Liver (tissue), 9 donors: Measurements from ENCODE around the gene MAP1LC3B. TPM values are rescaled to one million over a fixed set of nuclear protein-coding genes. Genes with fewer than 3 reads are reported as not detected.

ENCODE experiments used
- DNase-seq: peaks from one replicate; pipeline ENCODE4 v3.0.0-alpha.2; 2017; ENCODE audit warnings: low spot score
- H3K27ac ChIP-seq, 2 donors: one replicate each; pipeline ENCODE4 v1.7.0; 2013; ENCODE audit warnings: inconsistent platforms in 2 of 2, low read length in 2 of 2, control low read depth in 1 of 2, low read depth in 1 of 2, mild to moderate bottlenecking in 1 of 2
- H3K27me3 ChIP-seq, 4 donors: one replicate each; pipeline versions ENCODE4 v1.6.1 to v1.7.0; 2013; ENCODE audit warnings: low read length in 3 of 4, inconsistent platforms in 1 of 4, mild to moderate bottlenecking in 1 of 4, moderate library complexity in 1 of 4; ENCODE audit not compliant: control insufficient read depth in 4 of 4, insufficient read depth in 4 of 4
- H3K36me3 ChIP-seq, 4 donors: one replicate each; pipeline versions ENCODE4 v1.6.1 to v1.7.0; 2013; ENCODE audit warnings: low read length in 3 of 4, mild to moderate bottlenecking in 3 of 4, low read depth in 1 of 4, moderate library complexity in 1 of 4; ENCODE audit not compliant: control insufficient read depth in 4 of 4, insufficient read depth in 3 of 4
- H3K4me1 ChIP-seq, 4 donors: one replicate each; pipeline versions ENCODE4 v1.6.1 to v1.7.0; 2013; ENCODE audit warnings: low read length in 3 of 4, mild to moderate bottlenecking in 3 of 4, moderate library complexity in 1 of 4; ENCODE audit not compliant: control insufficient read depth in 4 of 4, insufficient read depth in 4 of 4
- H3K4me3 ChIP-seq, 3 donors: one replicate each; pipeline versions ENCODE4 v1.6.1 to v1.7.0; 2013; ENCODE audit warnings: low read length in 3 of 3, control low read depth in 1 of 3, low read depth in 1 of 3, mild to moderate bottlenecking in 1 of 3
- H3K9ac ChIP-seq, 2 donors: one replicate each; pipeline ENCODE4 v1.7.0; 2013; ENCODE audit warnings: low read length in 2 of 2, mild to moderate bottlenecking in 2 of 2, moderate library complexity in 2 of 2, control low read depth in 1 of 2, low read depth in 1 of 2
- H3K9me3 ChIP-seq, 4 donors: one replicate each; pipeline versions ENCODE4 v1.6.1 to v1.7.0; 2013; ENCODE audit warnings: low read length in 3 of 4; ENCODE audit not compliant: control insufficient read depth in 4 of 4
- EGR1 ChIP-seq, 2 donors: IDR thresholded peaks; 2 replicates each; pipeline ENCODE4 v1.6.1; 2016 to 2018; ENCODE audit warnings: antibody characterized with exemption in 2 of 2, low read depth in 2 of 2
- FOXA1 ChIP-seq: IDR thresholded peaks from 2 replicates; pipeline ENCODE4 v1.6.1; 2016; ENCODE audit warnings: antibody characterized with exemption
- HNF4A ChIP-seq, 2 donors: conservative IDR thresholded peaks; 2 replicates each; pipeline ENCODE4 v1.6.1; 2016; ENCODE audit warnings: antibody characterized with exemption in 2 of 2, mild to moderate bottlenecking in 2 of 2
- HNF4G ChIP-seq: IDR thresholded peaks from 2 replicates; pipeline ENCODE4 v1.6.1; 2016; ENCODE audit warnings: antibody characterized with exemption
- JUND ChIP-seq, 2 donors: IDR thresholded peaks; 2 replicates each; pipeline ENCODE4 v1.6.1; 2016; ENCODE audit warnings: antibody characterized with exemption in 2 of 2
- RAD21 ChIP-seq, 2 donors: IDR thresholded peaks; 2 replicates each; pipeline ENCODE4 v1.6.1; 2016; ENCODE audit warnings: antibody characterized with exemption in 2 of 2, mild to moderate bottlenecking in 2 of 2
- SP1 ChIP-seq: IDR thresholded peaks from 2 replicates; pipeline ENCODE4 v1.6.1; 2018; ENCODE audit warnings: antibody characterized with exemption, mild to moderate bottlenecking
- WGBS: extraction: QIAGEN DNeasy Blood & Tissue Kit; methylation state at CpG from one replicate; pipeline ENCODE4 v1.1.7; 2013; 5-methylcytosine and 5-hydroxymethylcytosine counted together
- polyA plus RNA-seq, 2 donors: library from polyadenylated mRNA; stranded (reverse) in 1 of 2; unstranded in 1 of 2; fragments of 200-250 nt in 1 of 2; fragments of >200 nt in 1 of 2; fragmentation: Nextera tagmentation in 1 of 2; extraction: Ambion mirVana in 1 of 2; gene quantifications; one replicate each; pipeline versions ENCODE4 v1.2.1 to v1.2.3, GENCODE V29; 2013 to 2015
- total RNA-seq, 2 donors: library from RNA; depleted of rRNA; stranded (reverse); fragments of >200 nt; gene quantifications; one replicate each; pipeline ENCODE4 v1.2.3, GENCODE V29; 2014
- TF ChIP-seq, protein P1 (sequence below): IDR thresholded peaks from 2 replicates; pipeline ENCODE4 v1.6.1; 2016; ENCODE audit warnings: antibody characterized with exemption, mild to moderate bottlenecking
- TF ChIP-seq, protein P2 (sequence below): IDR thresholded peaks from 2 replicates; pipeline ENCODE4 v1.6.1; 2016; ENCODE audit warnings: antibody characterized with exemption
- TF ChIP-seq, protein P3 (sequence below): IDR thresholded peaks from 2 replicates; pipeline ENCODE4 v1.6.1; 2016; ENCODE audit warnings: antibody characterized with exemption
- donor health status: healthy.
- donor health status: healthy.
- donor health status: healthy.
- donor health status: healthy.
- donor health status: healthy.

The MAP1LC3B gene
- total and polyA plus RNA-seq, 4 donors: 10.3 to 36.3 (median 15.7) TPM

DNA sequence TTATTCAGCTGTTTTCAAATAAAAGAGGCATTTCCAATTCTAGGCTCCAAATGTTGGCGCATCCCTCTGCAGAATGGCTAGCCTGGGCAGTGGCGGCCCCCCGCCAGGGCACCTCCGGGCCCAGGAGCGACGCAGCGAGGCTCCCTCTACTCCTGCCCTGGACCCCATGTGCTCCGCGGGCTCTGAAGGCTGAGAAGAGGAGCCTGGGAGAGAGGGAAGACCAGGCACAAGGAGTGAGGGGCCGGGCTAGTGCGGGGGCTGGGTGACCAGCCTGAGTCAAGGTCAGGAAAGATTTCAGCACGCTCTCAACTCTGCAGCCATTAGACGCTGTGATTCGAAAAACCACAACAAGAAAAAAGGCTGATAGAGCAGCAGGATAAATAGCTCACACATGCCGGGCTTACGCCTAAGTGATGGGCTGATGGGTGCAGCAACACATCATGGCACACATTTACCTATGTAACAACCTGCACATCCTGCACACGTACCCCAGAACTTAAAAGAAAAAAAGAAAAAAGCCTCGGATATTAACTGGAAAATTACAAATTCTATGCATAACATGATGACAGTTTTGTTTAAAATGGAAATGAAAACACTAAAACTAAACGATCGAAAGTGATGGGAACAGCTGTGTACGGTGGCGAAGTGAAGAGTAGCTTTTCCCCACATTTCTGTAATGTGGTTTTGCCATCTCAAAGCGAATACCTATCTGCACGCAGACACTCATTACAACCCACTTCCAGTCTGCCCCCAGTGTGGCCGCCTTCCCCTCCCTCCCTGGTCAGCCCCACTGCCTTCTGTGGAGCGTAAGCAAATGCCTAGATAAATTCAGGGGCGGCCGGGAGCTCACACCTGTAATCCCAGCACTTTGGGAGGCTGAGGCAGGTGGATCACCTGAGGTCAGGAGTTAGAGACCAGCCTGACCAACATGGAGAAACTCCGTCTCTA, 44.4 kb downstream of the MAP1LC3B start (continued):
- TF ChIP-seq, protein P1, sequence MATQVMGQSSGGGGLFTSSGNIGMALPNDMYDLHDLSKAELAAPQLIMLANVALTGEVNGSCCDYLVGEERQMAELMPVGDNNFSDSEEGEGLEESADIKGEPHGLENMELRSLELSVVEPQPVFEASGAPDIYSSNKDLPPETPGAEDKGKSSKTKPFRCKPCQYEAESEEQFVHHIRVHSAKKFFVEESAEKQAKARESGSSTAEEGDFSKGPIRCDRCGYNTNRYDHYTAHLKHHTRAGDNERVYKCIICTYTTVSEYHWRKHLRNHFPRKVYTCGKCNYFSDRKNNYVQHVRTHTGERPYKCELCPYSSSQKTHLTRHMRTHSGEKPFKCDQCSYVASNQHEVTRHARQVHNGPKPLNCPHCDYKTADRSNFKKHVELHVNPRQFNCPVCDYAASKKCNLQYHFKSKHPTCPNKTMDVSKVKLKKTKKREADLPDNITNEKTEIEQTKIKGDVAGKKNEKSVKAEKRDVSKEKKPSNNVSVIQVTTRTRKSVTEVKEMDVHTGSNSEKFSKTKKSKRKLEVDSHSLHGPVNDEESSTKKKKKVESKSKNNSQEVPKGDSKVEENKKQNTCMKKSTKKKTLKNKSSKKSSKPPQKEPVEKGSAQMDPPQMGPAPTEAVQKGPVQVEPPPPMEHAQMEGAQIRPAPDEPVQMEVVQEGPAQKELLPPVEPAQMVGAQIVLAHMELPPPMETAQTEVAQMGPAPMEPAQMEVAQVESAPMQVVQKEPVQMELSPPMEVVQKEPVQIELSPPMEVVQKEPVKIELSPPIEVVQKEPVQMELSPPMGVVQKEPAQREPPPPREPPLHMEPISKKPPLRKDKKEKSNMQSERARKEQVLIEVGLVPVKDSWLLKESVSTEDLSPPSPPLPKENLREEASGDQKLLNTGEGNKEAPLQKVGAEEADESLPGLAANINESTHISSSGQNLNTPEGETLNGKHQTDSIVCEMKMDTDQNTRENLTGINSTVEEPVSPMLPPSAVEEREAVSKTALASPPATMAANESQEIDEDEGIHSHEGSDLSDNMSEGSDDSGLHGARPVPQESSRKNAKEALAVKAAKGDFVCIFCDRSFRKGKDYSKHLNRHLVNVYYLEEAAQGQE: no peak
- TF ChIP-seq HNF4A (conservative IDR thresholded peaks at IDR 0.05) (no peak), FOXA1 (no peak), JUND (IDR thresholded peaks at IDR 0.05) (no peak), EGR1 (IDR thresholded peaks at IDR 0.05; ENCODE audit: low read depth in 2 of 2) (no peak)
- TF ChIP-seq, protein P2, sequence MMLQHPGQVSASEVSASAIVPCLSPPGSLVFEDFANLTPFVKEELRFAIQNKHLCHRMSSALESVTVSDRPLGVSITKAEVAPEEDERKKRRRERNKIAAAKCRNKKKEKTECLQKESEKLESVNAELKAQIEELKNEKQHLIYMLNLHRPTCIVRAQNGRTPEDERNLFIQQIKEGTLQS: no peak

DNA sequence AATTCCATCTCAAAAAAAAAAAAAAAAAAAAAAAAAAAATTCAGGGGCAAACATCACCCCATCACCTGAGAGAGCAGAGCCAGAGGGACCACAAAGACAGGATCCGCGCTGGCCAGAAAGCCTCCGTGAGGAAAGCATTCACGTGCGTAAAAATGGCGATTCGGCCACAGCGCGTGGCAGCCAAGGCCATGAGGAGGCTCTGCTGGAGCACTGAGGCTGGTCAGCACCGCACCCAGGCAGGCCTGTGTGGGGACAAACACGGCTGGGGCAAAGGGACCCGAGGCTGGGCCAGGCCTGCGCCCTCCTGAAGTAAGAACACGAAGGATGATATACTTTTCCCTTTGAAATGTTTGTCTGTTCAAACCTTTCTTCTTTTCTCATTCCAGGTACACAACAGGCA, 45.2 kb downstream of the MAP1LC3B start:
- 96% methylated on average over 14 of the region's 14 CpGs for WGBS
- no peak for TF ChIP-seq SP1
- H3K9me3 ChIP-seq: no peaks in the 10 kb centered on the region
- H3K4me1 ChIP-seq: peaks cover 0 to 10% (median 4%) of the 10 kb centered on the region in 4 donors
- H3K36me3 ChIP-seq: peaks cover 2 to 4% (median 3%) of the 10 kb centered on the region in 4 donors
- DNase-seq: no peak
- no peaks in the 10 kb centered on the region for H3K27me3 ChIP-seq
- H3K9ac ChIP-seq: no peak overlapping the region
- H3K27ac ChIP-seq: no peak overlapping the region
- no peak overlapping the region for H3K4me3 ChIP-seq

DNA sequence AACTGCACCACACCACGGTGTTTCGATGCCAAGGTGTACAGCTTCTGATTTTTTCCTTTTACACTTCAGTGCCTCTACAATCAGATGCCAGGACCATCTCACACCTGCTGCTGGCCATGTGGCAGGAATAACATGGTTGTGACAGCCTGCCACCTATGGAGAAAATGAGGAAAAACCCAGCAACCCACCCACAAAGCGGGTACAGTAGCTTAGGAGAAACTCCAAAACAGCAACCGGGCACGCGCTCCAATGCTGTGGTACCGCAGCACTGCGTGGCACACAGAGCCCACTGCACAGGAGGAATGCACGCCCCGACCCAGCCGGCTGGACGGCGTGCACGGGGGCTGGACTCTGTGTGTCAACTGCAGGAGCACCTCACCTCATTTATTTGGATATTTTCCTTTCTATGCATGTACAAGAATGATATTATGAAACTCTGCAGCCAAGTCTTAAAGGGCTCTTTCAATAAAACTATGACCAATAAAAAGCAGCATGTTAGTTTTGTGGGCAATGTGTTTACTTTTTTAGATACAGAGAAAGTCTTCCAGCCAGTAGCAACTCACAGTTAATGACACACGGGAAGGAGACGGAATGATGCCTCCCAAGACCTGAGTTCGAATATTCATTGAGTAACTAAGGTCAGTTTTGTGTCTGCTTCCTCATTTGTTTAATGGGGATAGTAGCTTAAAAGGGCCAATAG, 45.9 kb downstream of the MAP1LC3B start:
- Histone ChIP-seq H3K4me3 (no peak overlapping the region), H3K27me3 (no peaks in the 10 kb centered on the region), H3K36me3 (peaks cover 0 to 3% (median under 1%) of the 10 kb centered on the region in 4 donors), H3K9ac (no peak overlapping the region), H3K9me3 (no peaks in the 10 kb centered on the region), H3K4me1 (peaks cover 0 to 10% (median 4%) of the 10 kb centered on the region in 4 donors), H3K27ac (no peak overlapping the region)
- WGBS: 89% methylated on average over 17 of the region's 17 CpGs
- DNase-seq: no peak
- TF ChIP-seq HNF4G (no peak), JUND (IDR thresholded peaks at IDR 0.05) (no peak), SP1 (no peak), RAD21 (IDR thresholded peaks at IDR 0.05) (no peak)
- TF ChIP-seq, protein P3, sequence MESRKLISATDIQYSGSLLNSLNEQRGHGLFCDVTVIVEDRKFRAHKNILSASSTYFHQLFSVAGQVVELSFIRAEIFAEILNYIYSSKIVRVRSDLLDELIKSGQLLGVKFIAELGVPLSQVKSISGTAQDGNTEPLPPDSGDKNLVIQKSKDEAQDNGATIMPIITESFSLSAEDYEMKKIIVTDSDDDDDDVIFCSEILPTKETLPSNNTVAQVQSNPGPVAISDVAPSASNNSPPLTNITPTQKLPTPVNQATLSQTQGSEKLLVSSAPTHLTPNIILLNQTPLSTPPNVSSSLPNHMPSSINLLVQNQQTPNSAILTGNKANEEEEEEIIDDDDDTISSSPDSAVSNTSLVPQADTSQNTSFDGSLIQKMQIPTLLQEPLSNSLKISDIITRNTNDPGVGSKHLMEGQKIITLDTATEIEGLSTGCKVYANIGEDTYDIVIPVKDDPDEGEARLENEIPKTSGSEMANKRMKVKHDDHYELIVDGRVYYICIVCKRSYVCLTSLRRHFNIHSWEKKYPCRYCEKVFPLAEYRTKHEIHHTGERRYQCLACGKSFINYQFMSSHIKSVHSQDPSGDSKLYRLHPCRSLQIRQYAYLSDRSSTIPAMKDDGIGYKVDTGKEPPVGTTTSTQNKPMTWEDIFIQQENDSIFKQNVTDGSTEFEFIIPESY: no peak
- TF ChIP-seq, protein P1: no peak
